Panc1 (cell line): ENCODE results near the gene MYO5B.

ENCODE experiments used
- TCF7L2 ChIP-seq: IDR thresholded peaks from 2 replicates; pipeline ENCODE4 v1.6.1; 2011; ENCODE audit warnings: mild to moderate bottlenecking, low read depth, low read length, inconsistent platforms
- TF ChIP-seq, protein P1 (sequence below): fragments of 450-650 bp; IDR thresholded peaks from 2 replicates; pipeline ENCODE4 v1.5.1; 2017; ENCODE audit warnings: mild to moderate bottlenecking

DNA sequence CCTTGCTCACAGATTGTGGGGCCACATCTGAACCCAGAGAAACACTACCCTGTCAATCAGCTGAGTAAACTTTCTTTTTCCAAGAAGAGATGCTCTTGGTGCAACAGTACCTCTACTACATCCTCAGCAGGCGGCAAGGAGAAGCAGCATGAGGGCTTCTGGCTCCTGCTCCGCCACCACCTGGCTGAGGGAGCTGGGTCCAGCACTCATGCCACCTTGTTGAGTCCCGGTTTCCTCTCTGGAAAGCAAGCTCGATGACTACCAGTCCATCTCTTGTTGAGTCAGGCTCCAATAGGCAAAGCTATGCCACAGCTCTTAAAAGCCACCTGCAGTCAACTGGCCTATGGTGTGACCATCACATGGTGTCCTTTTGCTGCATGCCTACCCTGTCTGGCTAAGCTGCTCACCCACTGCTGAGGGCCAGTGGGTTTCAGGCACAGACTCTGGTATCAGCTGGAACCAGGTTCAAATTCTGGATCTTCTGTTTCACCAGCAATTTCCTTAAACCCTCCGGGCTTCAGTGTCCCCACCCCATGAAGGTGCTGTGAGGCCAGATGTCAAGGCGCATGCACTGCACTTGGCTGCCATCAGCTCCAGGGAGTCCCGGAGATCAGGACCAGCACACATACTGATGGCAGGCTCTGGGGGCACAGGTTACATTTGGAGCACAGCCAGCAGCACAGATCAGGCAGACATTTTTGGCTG, 339.1 kb downstream of the MYO5B start:
- TF ChIP-seq, protein P1, sequence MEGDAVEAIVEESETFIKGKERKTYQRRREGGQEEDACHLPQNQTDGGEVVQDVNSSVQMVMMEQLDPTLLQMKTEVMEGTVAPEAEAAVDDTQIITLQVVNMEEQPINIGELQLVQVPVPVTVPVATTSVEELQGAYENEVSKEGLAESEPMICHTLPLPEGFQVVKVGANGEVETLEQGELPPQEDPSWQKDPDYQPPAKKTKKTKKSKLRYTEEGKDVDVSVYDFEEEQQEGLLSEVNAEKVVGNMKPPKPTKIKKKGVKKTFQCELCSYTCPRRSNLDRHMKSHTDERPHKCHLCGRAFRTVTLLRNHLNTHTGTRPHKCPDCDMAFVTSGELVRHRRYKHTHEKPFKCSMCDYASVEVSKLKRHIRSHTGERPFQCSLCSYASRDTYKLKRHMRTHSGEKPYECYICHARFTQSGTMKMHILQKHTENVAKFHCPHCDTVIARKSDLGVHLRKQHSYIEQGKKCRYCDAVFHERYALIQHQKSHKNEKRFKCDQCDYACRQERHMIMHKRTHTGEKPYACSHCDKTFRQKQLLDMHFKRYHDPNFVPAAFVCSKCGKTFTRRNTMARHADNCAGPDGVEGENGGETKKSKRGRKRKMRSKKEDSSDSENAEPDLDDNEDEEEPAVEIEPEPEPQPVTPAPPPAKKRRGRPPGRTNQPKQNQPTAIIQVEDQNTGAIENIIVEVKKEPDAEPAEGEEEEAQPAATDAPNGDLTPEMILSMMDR: no peak
- TF ChIP-seq TCF7L2: no peak
